Astrocyte (in vitro differentiated cells and primary cell): ENCODE measurements around the gene TNNT3. TPM values are rescaled to one million over a fixed set of nuclear protein-coding genes. Genes with fewer than 3 reads are reported as not detected.

ENCODE experiments used
- DNase-seq: peaks from one replicate; pipeline ENCODE4 v3.0.0-alpha.2; 2010; ENCODE audit warnings: low read depth
- FAIRE-seq: peaks from 2 replicates; lab custom pipeline; 2011; peaks lifted over from hg19 to GRCh38; lab: Jason Lieb, UNC
- H2AFZ ChIP-seq: 2 replicates; pipeline ENCODE4 v1.6.0; 2012; ENCODE audit warnings: low read depth, low read length, inconsistent platforms
- H3K27ac ChIP-seq: 2 replicates; pipeline ENCODE4 v1.5.1; 2011; ENCODE audit warnings: low read depth, low read length, inconsistent platforms
- H3K27me3 ChIP-seq: 2 replicates; pipeline ENCODE4 v1.6.0; 2011; ENCODE audit warnings: low read length, inconsistent platforms; ENCODE audit not compliant: insufficient read depth
- H3K36me3 ChIP-seq: 2 replicates; pipeline ENCODE4 v1.5.1; 2011; ENCODE audit warnings: low read length, inconsistent platforms; ENCODE audit not compliant: insufficient read depth
- H3K4me1 ChIP-seq: 2 replicates; pipeline ENCODE4 v1.5.1; 2011; ENCODE audit warnings: low read length, inconsistent platforms; ENCODE audit not compliant: insufficient read depth
- H3K4me2 ChIP-seq: 2 replicates; pipeline ENCODE4 v1.6.0; 2012; ENCODE audit warnings: low read length, inconsistent platforms
- H3K4me3 ChIP-seq: 2 replicates; pipeline ENCODE4 v1.5.1; 2011; ENCODE audit warnings: low read depth, mild to moderate bottlenecking, low read length, inconsistent platforms; ENCODE audit not compliant: insufficient read depth
- H3K79me2 ChIP-seq: 2 replicates; pipeline ENCODE4 v1.6.0; 2012; ENCODE audit warnings: mild to moderate bottlenecking, low read length, inconsistent platforms; ENCODE audit not compliant: insufficient read depth
- H3K9ac ChIP-seq: 2 replicates; pipeline ENCODE4 v1.6.0; 2012; ENCODE audit warnings: mild to moderate bottlenecking, low read length, inconsistent platforms
- H3K9me3 ChIP-seq: 2 replicates; pipeline ENCODE4 v1.5.1; 2012; ENCODE audit warnings: low read depth, mild to moderate bottlenecking, low read length, inconsistent platforms; ENCODE audit not compliant: insufficient read depth
- H4K20me1 ChIP-seq: 2 replicates; pipeline ENCODE4 v1.6.0; 2012; ENCODE audit warnings: low read length, inconsistent platforms; ENCODE audit not compliant: insufficient read depth
- H3K27ac Mint-ChIP-seq: one replicate; pipeline ENCODE4 v1.8.0; 2021; ENCODE audit warnings: mild to moderate bottlenecking, mixed read lengths; ENCODE audit not compliant: unreplicated experiment
- H3K27me3 Mint-ChIP-seq: one replicate; pipeline ENCODE4 v1.8.0; 2021; ENCODE audit warnings: low read depth, mixed read lengths; ENCODE audit not compliant: unreplicated experiment
- H3K36me3 Mint-ChIP-seq: one replicate; pipeline ENCODE4 v1.8.0; 2021; ENCODE audit warnings: low read depth, mixed read lengths; ENCODE audit not compliant: unreplicated experiment
- H3K4me1 Mint-ChIP-seq: one replicate; pipeline ENCODE4 v1.8.0; 2021; ENCODE audit warnings: low read depth, mixed read lengths; ENCODE audit not compliant: unreplicated experiment
- H3K4me3 Mint-ChIP-seq: one replicate; pipeline ENCODE4 v1.8.0; 2021; ENCODE audit warnings: mild to moderate bottlenecking, moderate library complexity, mixed read lengths; ENCODE audit not compliant: unreplicated experiment
- H3K9me3 Mint-ChIP-seq: one replicate; pipeline ENCODE4 v1.8.0; 2021; ENCODE audit warnings: mild to moderate bottlenecking, mixed read lengths; ENCODE audit not compliant: unreplicated experiment
- EZH2 ChIP-seq: IDR thresholded peaks from 2 replicates; pipeline ENCODE4 v1.6.1; 2012; ENCODE audit warnings: mild to moderate bottlenecking, low read length, inconsistent platforms; ENCODE audit not compliant: insufficient read depth
- microRNA-seq: library from miRNA; unstranded; fragments of <30 nt; microRNA quantifications from one replicate; pipeline ENCODE4 v1.2.0, GENCODE V29; 2020
- total RNA-seq: library from RNA; stranded (reverse); gene quantifications from 2 replicates; pipeline ENCODE4 v1.2.1, GENCODE V29; 2021
- TF ChIP-seq, protein P1 (sequence below): IDR thresholded peaks from 2 replicates; pipeline ENCODE4 v1.5.1; 2011; ENCODE audit warnings: low read depth, mild to moderate bottlenecking, inconsistent platforms, low read length, moderate library complexity; ENCODE audit not compliant: insufficient read depth

TNNT3 gene
- total RNA-seq, 1 donor from 2014 or later = not detected

DNA sequence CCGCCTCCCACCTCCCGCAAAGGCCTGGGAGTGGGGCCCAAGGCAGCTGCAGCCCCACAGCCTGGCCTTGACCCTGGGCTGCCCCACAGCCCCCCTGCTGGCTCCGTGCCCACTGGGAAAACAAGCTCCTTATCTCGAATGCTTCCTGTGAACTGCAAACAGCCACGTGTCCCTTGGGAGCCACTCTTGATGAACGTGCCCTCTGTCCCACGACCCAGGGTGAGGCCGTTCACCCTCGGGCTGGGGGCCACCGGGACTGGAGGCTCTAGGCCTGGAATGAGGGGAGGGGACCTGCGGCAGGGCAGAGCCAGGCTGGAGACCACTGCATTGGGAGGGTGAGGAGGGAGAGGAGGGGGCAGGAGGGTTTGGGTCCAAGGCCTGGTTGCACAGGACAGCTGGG is 68.7 kb downstream of the TNNT3 start:
- no peaks in the 10 kb centered on the region for H3K36me3 ChIP-seq
- H3K27me3 Mint-ChIP-seq = no peaks in the 10 kb centered on the region

More for the DNA sequence above, 68.7 kb downstream of the TNNT3 start:
- Histone ChIP-seq H4K20me1 (no peaks in the 10 kb centered on the region), H3K4me2 (no peak overlapping the region), H3K27ac (no peak overlapping the region), H3K4me3 (no peak overlapping the region), H3K4me1 (no peaks in the 10 kb centered on the region), H3K79me2 (no peaks in the 10 kb centered on the region), H3K9me3 (no peaks in the 10 kb centered on the region), H3K9ac (no peak overlapping the region), H2AFZ (no peak overlapping the region), H3K27me3 (no peaks in the 10 kb centered on the region)
- no peaks in the 10 kb centered on the region for H3K4me1 Mint-ChIP-seq
- H3K4me3 Mint-ChIP-seq = no peak overlapping the region
- TF ChIP-seq EZH2 = no peak
- TF ChIP-seq, protein P1, sequence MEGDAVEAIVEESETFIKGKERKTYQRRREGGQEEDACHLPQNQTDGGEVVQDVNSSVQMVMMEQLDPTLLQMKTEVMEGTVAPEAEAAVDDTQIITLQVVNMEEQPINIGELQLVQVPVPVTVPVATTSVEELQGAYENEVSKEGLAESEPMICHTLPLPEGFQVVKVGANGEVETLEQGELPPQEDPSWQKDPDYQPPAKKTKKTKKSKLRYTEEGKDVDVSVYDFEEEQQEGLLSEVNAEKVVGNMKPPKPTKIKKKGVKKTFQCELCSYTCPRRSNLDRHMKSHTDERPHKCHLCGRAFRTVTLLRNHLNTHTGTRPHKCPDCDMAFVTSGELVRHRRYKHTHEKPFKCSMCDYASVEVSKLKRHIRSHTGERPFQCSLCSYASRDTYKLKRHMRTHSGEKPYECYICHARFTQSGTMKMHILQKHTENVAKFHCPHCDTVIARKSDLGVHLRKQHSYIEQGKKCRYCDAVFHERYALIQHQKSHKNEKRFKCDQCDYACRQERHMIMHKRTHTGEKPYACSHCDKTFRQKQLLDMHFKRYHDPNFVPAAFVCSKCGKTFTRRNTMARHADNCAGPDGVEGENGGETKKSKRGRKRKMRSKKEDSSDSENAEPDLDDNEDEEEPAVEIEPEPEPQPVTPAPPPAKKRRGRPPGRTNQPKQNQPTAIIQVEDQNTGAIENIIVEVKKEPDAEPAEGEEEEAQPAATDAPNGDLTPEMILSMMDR = no peak
- FAIRE-seq (no peak), DNase-seq (no peak)
- no peaks in the 10 kb centered on the region for H3K36me3 Mint-ChIP-seq
- no peak overlapping the region for H3K27ac Mint-ChIP-seq
- no peaks in the 10 kb centered on the region for H3K9me3 Mint-ChIP-seq

Small RNA genes lying within 50 kb of the gene (microRNA-seq; reads per million reads assigned to microRNA genes)
- not detected for gene MIR7847

Other genes starting within 250 kb of the TNNT3 start
- gene KRTAP5-6, start 222.5 kb upstream of the TNNT3 start, total RNA-seq = not detected in 2 replicates
- 2.0 and 5.1 TPM in 2 replicates for gene IFITM10, start 169.1 kb upstream of the TNNT3 start, total RNA-seq
- 290 and 340 TPM in 2 replicates for gene CTSD, start 155.8 kb upstream of the TNNT3 start, total RNA-seq
- gene SYT8, start 84.7 kb upstream of the TNNT3 start, total RNA-seq = 0.36 and 0.38 TPM in 2 replicates
- not detected in 2 replicates for gene TNNI2, start 80.7 kb upstream of the TNNT3 start, total RNA-seq
- 1.3 and 1.9 TPM in 2 replicates for gene LSP1, start 66.6 kb upstream of the TNNT3 start, total RNA-seq
- not detected in 2 replicates for gene PRR33, start 27.8 kb upstream of the TNNT3 start, total RNA-seq
- 22.2 and 26.9 TPM in 2 replicates for gene MRPL23, start 27.6 kb downstream of the TNNT3 start, total RNA-seq
- gene H19, start 78.1 kb downstream of the TNNT3 start, total RNA-seq = 0.52 and 0.70 TPM in 2 replicates
- 188 and 209 TPM in 2 replicates for gene IGF2, start 219.7 kb downstream of the TNNT3 start, total RNA-seq
- gene INS, start 241.5 kb downstream of the TNNT3 start, total RNA-seq = not detected in 2 replicates